ENCODE results near the gene TPSG1. TPM values are rescaled to one million over a fixed set of nuclear protein-coding genes. Genes with fewer than 3 reads are reported as not detected.

TPSG1 gene
- total RNA-seq, 1 experiment from 2014 or later = not detected

- Histone ChIP-seq H3K9me2 (ENCODE audit: insufficient read depth) (no peaks in the 10 kb centered on the region), H3K9ac (ENCODE audit: low read length) (no peak overlapping the region), H2AFZ (ENCODE audit: low read depth, low read length, poor library complexity, severe bottlenecking) (no peak overlapping the region), H3K27me3 (ENCODE audit: insufficient read depth, low read length) (peaks cover 4% of the 10 kb centered on the region; the same call in 1 of the 2 replicates), H3K4me3 (replicated peaks in 1 of 2; ENCODE audit: low read depth in 1 of 2, low read length in 2 of 2) (no peak overlapping the region), H3K36me3 (ENCODE audit: control insufficient read depth in 1 of 2, insufficient read depth in 2 of 2, low read length in 2 of 2) (no peaks in the 10 kb centered on the region), H3K4me1 (ENCODE audit: control insufficient read depth in 1 of 2, insufficient read depth in 2 of 2, low read length in 2 of 2) (peaks cover 4 to 13% of the 10 kb centered on the region in 2 experiments; a peak in 3 of 4 replicates), H3K4me2 (ENCODE audit: low read length) (no peak overlapping the region), H4K20me1 (ENCODE audit: insufficient read depth) (no peaks in the 10 kb centered on the region), H3K79me2 (ENCODE audit: insufficient read depth, low read length) (no peaks in the 10 kb centered on the region), H3K27ac (ENCODE audit: low read depth, low read length) (no peak overlapping the region), H3K9me3 (ENCODE audit: control insufficient read depth in 1 of 2, insufficient read depth in 1 of 2, low read depth in 1 of 2, low read length in 2 of 2) (no peaks in the 10 kb centered on the region)
- POLR2A ChIA-PET = no interaction called here
- no peak for DNase-seq (ENCODE audit: low read depth, low spot score)
- intact Hi-C loops (cut with micrococcal nuclease) = no loop called here
- BruUV-seq (replicated peaks) = no TSS peak
- TF ChIP-seq RAD21 (IDR thresholded peaks at IDR 0.05; ENCODE audit: low read depth) (no peak), POLR2AphosphoS5 (IDR thresholded peaks at IDR 0.05; ENCODE audit: low read depth, low read length) (no peak), FOSL1 (IDR thresholded peaks at IDR 0.05; ENCODE audit: low read depth) (no peak), SP1 (IDR thresholded peaks at IDR 0.05; ENCODE audit: low read depth) (no peak), POLR2A (IDR thresholded peaks at IDR 0.05; ENCODE audit: borderline replicate concordance, extremely low read depth, insufficient read depth, insufficient read length) (no peak)
- RAD21 ChIA-PET (ENCODE audit: low non-redundant PET in 1 of 2, low total read pairs in 2 of 2, uncharacterized antibody in 2 of 2, unreplicated experiment in 2 of 2) = no interaction called here
- CTCF ChIA-PET = no interaction called here
- peak; percentile 59 for ATAC-seq
These were observed 33.1 kb upstream of the TPSG1 start for GRCh38 chr16:1258225-1258600.

GRCh38 chr16:1257561-1258224 is 32.6 kb upstream of the TPSG1 start:
- RAD21 ChIA-PET (ENCODE audit: low non-redundant PET in 1 of 2, low total read pairs in 2 of 2, uncharacterized antibody in 2 of 2, unreplicated experiment in 2 of 2) = no interaction called here

More at GRCh38 chr16:1257561-1258224, 32.6 kb upstream of the TPSG1 start:
- Histone ChIP-seq H2AFZ (ENCODE audit: low read depth, low read length, poor library complexity, severe bottlenecking) (no peak overlapping the region), H3K9ac (ENCODE audit: low read length) (no peak overlapping the region), H3K36me3 (ENCODE audit: control insufficient read depth in 1 of 2, insufficient read depth in 2 of 2, low read length in 2 of 2) (no peaks in the 10 kb centered on the region), H3K4me1 (ENCODE audit: control insufficient read depth in 1 of 2, insufficient read depth in 2 of 2, low read length in 2 of 2) (peaks cover 4 to 13% of the 10 kb centered on the region in 2 experiments; a peak in 3 of 4 replicates), H3K27ac (ENCODE audit: low read depth, low read length) (no peak overlapping the region), H3K79me2 (ENCODE audit: insufficient read depth, low read length) (no peaks in the 10 kb centered on the region), H3K9me2 (ENCODE audit: insufficient read depth) (no peaks in the 10 kb centered on the region), H3K4me3 (replicated peaks in 1 of 2; ENCODE audit: low read depth in 1 of 2, low read length in 2 of 2) (no peak overlapping the region), H3K4me2 (ENCODE audit: low read length) (no peak overlapping the region), H3K9me3 (ENCODE audit: control insufficient read depth in 1 of 2, insufficient read depth in 1 of 2, low read depth in 1 of 2, low read length in 2 of 2) (no peaks in the 10 kb centered on the region), H4K20me1 (ENCODE audit: insufficient read depth) (no peaks in the 10 kb centered on the region), H3K27me3 (ENCODE audit: insufficient read depth, low read length) (peaks cover 4% of the 10 kb centered on the region; the same call in 1 of the 2 replicates)
- no TSS peak for BruUV-seq (replicated peaks)
- intact Hi-C loops (cut with micrococcal nuclease) = no loop called here
- ATAC-seq (no peak), DNase-seq (ENCODE audit: low read depth, low spot score) (no peak)
- TF ChIP-seq CEBPB (IDR thresholded peaks at IDR 0.05; ENCODE audit: low read depth) = no peak
- TF ChIP-seq TCF7L2 (IDR thresholded peaks at IDR 0.05; ENCODE audit: borderline replicate concordance, extremely low read depth, insufficient read depth, insufficient read length) = no peak
- no peak for TF ChIP-seq EGR1 (IDR thresholded peaks at IDR 0.05; ENCODE audit: low read depth)
- TF ChIP-seq POLR2A (IDR thresholded peaks at IDR 0.05; ENCODE audit: borderline replicate concordance, extremely low read depth, insufficient read depth, insufficient read length) = no peak
- no peak for TF ChIP-seq FOSL1 (IDR thresholded peaks at IDR 0.05; ENCODE audit: low read depth)
- ChIA-PET POLR2A (no interaction called here), CTCF (no interaction called here)
